Activated naive CD4-positive, alpha-beta T cell treated with anti-CD3 and anti-CD28 coated beads, Interleukin-2, amount 10 ng/mL, durations not matched to agents 7 days and 5 days (primary cell): Measurements from ENCODE around the gene GIGYF1.
"Not testable (repeated sequence)": the region's sequence is repeated elsewhere in the genome, so short reads cannot be mapped to it uniquely, and the experiment has no call there.

Source experiments
- CTCF ChIA-PET: fragments of 350-600 bp; sonication (Branson Sonifier 250); formaldehyde crosslinking; loops from one replicate; lab custom pipeline; 2021; ENCODE audit warnings: antibody characterized with exemption; lab: Charles Lee
- DNase-seq: peaks from one replicate; pipeline ENCODE4 v3.0.0-alpha.2; 2020
- H3K27ac Mint-ChIP-seq: one replicate; pipeline ENCODE4 v1.8.0; 2021; ENCODE audit warnings: mild to moderate bottlenecking, moderate library complexity, mixed read lengths
- H3K27me3 Mint-ChIP-seq: one replicate; pipeline ENCODE4 v1.8.0; 2021; ENCODE audit warnings: mild to moderate bottlenecking, mixed read lengths
- H3K36me3 Mint-ChIP-seq: one replicate; pipeline ENCODE4 v1.8.0; 2021; ENCODE audit warnings: mixed read lengths
- H3K4me1 Mint-ChIP-seq: one replicate; pipeline ENCODE4 v1.8.0; 2021; ENCODE audit warnings: mixed read lengths
- H3K4me3 Mint-ChIP-seq: one replicate; pipeline ENCODE4 v1.8.0; 2021; ENCODE audit warnings: mild to moderate bottlenecking, moderate library complexity, mixed read lengths
- H3K9me3 Mint-ChIP-seq: one replicate; pipeline ENCODE4 v1.8.0; 2021; ENCODE audit warnings: mixed read lengths

GIGYF1 gene

DNA sequence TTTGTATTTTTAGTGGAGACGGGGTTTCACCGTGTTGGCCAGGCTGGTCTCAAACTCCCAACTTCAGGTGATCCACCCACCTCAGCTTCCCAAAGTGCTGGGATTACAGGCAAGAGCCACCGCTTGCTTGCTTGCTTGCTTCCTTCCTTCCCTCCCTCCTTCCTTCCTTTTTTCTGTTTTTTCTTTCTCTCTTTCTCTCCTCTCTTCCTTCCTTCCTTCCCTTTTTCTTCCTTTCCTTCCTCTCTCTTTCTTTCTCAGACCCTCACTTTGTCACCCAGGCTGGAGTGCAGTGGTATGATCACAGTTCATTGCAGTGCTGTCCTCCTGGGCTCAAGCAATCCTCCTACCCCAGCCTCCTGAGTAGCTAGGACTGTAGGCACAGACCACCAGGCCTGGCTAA, 7.0 kb upstream of the GIGYF1 start:
- H3K36me3 Mint-ChIP-seq, H3K4me3 Mint-ChIP-seq, H3K27ac Mint-ChIP-seq, H3K4me1 Mint-ChIP-seq, H3K9me3 Mint-ChIP-seq, DNase-seq: not testable (repeated sequence)
- peaks cover 62% of the 10 kb centered on the region for H3K27me3 Mint-ChIP-seq
- CTCF ChIA-PET: interaction anchor here (2.9 kb wide), 1 partner anchor 9 kb away, joined by 12 read pairs; no protein-coding TSS in a partner anchor

DNA sequence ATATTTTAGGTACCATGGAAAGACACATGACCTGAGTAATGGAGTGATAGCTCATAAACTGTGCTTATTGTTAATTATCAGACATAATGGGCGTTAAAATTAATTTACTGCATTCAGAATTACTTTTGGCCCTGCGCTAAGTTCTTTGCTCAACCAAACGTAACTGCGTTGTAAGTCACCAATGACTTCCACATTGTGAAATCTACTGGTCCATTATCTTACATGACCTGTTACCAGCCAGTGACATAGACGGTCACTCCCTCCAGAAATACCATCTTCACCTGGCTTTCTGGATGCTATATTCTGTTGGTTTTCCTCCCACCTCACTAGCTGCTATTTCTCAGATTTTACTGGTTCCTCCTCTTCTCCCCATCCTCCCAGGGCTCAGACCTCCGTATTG, 5.0 kb upstream of the GIGYF1 start:
- Mint-ChIP-seq H3K9me3 (no peaks in the 10 kb centered on the region), H3K4me1 (peaks cover 10% of the 10 kb centered on the region), H3K4me3 (no peak overlapping the region), H3K27ac (no peak overlapping the region), H3K27me3 (peaks cover 71% of the 10 kb centered on the region), H3K36me3 (no peaks in the 10 kb centered on the region)
- DNase-seq: no peak
- CTCF ChIA-PET: no interaction called here

DNA sequence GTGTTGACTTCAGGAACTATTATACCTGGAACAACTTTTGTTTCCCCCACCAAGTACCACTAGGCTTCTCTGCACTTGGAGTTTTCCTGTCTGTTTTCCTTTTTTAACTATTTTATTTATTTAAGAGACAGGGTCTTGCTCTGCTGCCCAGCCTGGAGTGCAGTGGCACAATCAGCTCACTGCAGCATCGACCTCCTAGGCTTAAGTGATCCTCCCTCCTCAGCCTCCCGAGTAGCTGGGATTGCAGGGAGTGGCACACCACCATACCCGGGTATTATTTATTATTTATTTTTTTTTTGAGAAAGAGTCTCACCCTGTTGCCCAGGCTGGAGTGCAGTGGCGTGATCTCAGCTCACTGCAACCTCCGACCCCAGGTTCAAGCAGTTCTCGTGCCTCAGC, 2.1 kb upstream of the GIGYF1 start:
- Mint-ChIP-seq H3K27ac (no peak overlapping the region), H3K4me3 (no peak overlapping the region), H3K4me1 (peaks cover 29% of the 10 kb centered on the region), H3K36me3 (peaks cover 3% of the 10 kb centered on the region), H3K9me3 (no peaks in the 10 kb centered on the region), H3K27me3 (peaks cover 61% of the 10 kb centered on the region)
- DNase-seq: no peak
- CTCF ChIA-PET: interaction anchor here (1.2 to 3.1 kb wide), 2 partner anchors 9 to 213 kb away, joined by 3 to 27 read pairs; partner anchors contain the start of gene POP7

DNA sequence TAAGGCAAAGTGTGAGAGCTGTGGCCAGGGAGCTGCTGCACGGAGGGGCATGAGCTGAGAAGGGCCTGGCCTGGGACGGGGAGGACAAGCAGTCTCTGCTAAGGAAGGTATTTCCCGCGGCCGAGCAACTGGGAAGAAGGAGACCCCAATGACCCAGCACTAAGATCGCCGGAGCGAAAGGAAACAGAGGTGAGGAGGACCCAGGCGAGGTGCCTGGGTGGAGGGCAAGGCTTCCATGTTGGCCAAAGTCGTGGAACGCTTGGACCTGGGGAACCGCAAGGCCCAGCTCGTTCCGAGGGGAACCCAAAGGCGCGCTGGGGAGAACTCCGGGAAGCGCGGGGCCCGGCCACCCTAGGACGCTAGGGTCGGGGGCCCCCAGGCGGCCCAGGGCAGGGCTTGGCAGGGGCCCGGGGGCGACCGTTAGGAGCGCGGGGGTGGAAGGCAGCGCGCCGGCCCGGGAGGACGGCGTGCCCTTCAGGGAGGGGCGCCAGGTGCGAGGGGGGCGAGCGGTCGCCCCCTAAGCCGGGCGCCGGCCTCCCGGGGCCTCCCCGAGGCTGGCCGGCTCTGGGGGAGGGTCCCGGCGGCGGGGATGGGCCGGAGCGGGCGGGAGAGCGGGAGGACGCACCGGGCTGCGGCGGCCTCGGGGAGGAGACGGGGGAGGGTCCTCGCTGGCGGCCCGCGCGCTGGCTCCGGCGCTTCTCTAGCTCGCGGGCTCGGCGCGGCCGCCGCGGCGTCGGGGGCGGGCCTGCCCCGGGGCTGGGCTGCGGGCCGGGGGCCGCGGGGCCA, 545 bp downstream of the GIGYF1 start:
- peaks cover 32% of the 10 kb centered on the region for H3K4me1 Mint-ChIP-seq
- CTCF ChIA-PET: interaction anchor here (0.5 to 5.6 kb wide), 11 partner anchors 8 to 1364 kb away, joined by 3 to 38 read pairs (median 14); partner anchors contain the start of genes MOSPD3 and POP7

DNA sequence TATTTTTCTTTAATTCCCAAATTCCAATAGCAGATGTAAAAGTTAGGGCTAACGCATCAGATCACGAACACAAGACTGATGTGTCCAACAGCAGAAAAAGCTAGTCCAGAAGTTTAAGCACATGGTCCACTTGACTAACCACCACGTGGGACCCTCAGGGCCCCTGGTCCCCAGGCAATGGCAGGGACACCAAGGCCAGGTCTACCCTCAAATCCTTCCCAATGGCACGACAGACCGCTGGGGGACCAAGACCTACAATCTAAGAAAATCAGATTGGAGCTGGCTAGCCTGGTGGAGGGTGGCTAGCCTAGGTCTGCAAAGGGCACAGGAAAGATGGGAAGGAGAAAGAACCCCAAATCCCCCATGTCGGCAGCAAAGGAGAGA, 1.5 kb downstream of the GIGYF1 start:
- CTCF ChIA-PET: interaction anchor here (0.6 to 5.6 kb wide), 20 partner anchors 9 to 227 kb away, joined by 3 to 38 read pairs (median 6); partner anchors contain the start of genes FBXO24, MOSPD3 and POP7
- H3K9me3 Mint-ChIP-seq: no peaks in the 10 kb centered on the region
- H3K4me1 Mint-ChIP-seq: peaks cover 32% of the 10 kb centered on the region
- H3K27me3 Mint-ChIP-seq: peaks cover 29% of the 10 kb centered on the region
- H3K4me3 Mint-ChIP-seq: peak overlapping the region; percentile 92
- H3K36me3 Mint-ChIP-seq: peaks cover 10% of the 10 kb centered on the region
- H3K27ac Mint-ChIP-seq: peak overlapping the region; percentile 86
- no peak for DNase-seq

More for the DNA sequence above, 545 bp downstream of the GIGYF1 start:
- no peak for DNase-seq
- H3K27ac Mint-ChIP-seq: peak overlapping the region; percentile 86
- no peaks in the 10 kb centered on the region for H3K9me3 Mint-ChIP-seq
- peak overlapping the region; percentile 92 for H3K4me3 Mint-ChIP-seq
- H3K27me3 Mint-ChIP-seq: peaks cover 38% of the 10 kb centered on the region
- peaks cover 10% of the 10 kb centered on the region for H3K36me3 Mint-ChIP-seq

DNA sequence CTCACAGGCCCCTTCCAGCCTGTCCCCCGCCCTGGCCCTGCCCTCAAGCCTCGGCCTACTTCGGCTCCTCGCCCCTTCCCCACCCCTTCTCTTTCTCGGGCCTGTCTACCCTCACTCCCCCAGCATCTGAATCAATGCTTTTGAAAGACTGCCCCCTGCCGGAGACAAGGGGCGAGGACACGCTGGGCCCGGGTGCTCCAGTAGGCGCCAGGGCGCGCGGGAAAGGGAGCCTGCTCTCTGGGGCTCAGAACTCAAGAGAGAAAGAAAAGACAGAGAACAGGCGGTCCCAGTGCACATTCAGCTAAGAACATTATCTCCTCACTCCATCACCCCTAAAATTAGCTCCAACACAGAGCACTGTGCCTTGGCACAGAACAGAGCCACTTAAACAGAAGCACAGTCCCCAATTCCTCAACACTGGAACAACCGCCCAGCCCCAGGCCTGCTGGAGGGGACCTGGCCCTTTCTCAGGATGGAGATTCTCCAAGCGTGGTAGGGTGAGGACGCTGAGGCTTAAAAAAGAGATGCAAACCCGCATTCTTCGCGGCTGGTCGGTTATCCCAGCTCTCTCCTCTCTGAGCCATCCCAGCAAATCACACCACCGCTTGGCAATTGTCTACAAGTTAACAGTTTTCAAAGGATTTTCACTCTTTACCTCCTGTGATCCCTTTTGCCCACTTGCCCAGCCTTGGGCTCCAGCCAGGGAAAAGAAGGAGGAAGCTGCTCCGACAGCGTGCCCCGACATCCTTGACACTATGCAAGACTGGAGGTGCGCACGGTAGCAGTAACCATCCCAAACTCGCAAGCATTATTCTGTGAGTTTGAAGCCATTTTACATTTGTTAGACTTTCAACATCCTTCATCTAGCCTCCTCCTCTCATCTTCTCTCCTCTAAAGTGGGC, 2.1 kb downstream of the GIGYF1 start:
- peaks cover 22% of the 10 kb centered on the region for H3K27me3 Mint-ChIP-seq
- peak overlapping the region; percentile 92 for H3K4me3 Mint-ChIP-seq
- peaks cover 32% of the 10 kb centered on the region for H3K4me1 Mint-ChIP-seq
- peaks cover 10% of the 10 kb centered on the region for H3K36me3 Mint-ChIP-seq
- peak overlapping the region; percentile 49 for H3K27ac Mint-ChIP-seq
- CTCF ChIA-PET: interaction anchor here (0.6 to 5.6 kb wide), 28 partner anchors 10 to 255 kb away, joined by 3 to 38 read pairs (median 5); partner anchors contain the start of genes FBXO24, MOSPD3, POP7 and PPP1R35
- H3K9me3 Mint-ChIP-seq: no peaks in the 10 kb centered on the region
- DNase-seq: peak; percentile 90

DNA sequence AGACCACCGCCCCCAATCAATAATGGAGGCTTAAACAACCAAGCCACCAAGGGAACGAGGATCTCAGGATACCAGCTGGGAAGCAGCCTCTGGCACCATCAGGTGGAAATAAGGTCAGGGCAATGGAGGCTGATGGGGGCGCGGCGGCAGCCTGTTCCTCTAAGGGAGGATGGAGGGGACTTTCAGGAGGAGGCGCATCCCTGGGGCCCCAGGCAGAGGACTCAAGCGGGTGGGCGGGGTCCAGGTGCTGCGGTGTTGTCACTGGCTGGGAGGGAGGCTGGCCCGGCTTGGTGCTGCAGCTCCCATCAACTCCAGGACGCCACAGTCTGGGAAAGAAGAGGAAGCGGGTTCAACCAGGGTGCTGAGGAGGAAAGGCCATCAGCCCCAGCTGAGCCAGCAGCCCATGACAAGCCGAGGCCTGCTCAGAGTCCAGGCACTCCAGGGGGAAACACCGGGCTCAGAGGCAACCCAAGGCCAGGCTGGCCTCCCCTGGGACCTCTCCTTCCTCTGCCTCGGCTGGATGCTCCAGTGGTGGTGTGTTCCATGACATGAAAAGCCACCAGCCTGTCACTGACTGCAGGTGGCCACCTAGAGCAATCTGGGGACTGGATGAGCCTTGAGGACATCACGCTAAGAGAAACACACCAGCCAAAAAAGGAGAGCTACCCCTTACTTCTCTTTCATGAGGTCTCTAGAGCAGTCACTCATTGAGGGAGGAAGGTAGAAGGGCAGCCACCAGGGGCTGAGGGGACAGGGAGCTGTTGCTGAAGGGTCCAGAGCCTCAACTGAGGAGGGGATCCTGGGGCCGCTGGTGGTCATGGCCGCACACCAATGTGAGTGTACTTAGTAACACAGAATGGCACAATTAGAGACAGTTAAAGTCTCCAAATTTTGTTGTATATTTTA, 4.6 kb downstream of the GIGYF1 start:
- H3K27me3 Mint-ChIP-seq: no peaks in the 10 kb centered on the region
- no peaks in the 10 kb centered on the region for H3K9me3 Mint-ChIP-seq
- no peak overlapping the region for H3K27ac Mint-ChIP-seq
- DNase-seq: no peak
- H3K4me1 Mint-ChIP-seq: peaks cover 22% of the 10 kb centered on the region
- H3K4me3 Mint-ChIP-seq: no peak overlapping the region
- peaks cover 21% of the 10 kb centered on the region for H3K36me3 Mint-ChIP-seq
- CTCF ChIA-PET: interaction anchor here (0.7 to 5.6 kb wide), 7 partner anchors 8 to 85 kb away, joined by 3 to 38 read pairs (median 17); partner anchors contain the start of genes MOSPD3 and POP7

DNA sequence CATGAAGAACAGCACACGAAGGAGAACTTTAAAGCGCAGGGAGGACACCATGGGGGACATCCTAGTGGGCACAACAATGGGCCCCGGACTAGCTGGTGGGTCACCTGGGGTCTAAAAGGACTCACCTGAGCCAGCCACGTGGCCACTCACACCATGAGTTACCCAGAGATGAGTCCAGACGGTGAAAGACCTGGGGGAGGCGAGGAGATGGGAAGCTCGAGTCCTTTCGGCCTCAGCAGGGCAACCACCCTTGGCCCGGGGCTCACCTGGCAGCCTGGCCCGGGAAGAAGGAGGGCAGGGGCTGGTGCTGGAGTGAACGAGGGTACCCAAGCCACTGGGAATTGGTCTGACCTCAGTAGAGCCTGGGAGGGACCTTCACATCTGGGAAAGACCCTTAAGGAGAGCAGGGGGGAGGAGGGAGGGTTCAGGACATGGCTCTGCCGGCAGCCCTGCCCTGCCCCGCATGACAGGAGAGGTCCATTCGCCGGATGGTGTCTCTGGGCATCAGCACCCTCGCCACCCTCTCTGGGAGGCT, 5.7 kb downstream of the GIGYF1 start:
- Mint-ChIP-seq H3K27ac (peak overlapping the region; percentile 34), H3K27me3 (no peaks in the 10 kb centered on the region), H3K4me1 (peaks cover 22% of the 10 kb centered on the region), H3K36me3 (peaks cover 24% of the 10 kb centered on the region), H3K9me3 (no peaks in the 10 kb centered on the region), H3K4me3 (no peak overlapping the region)
- no peak for DNase-seq
- CTCF ChIA-PET: interaction anchor here (0.6 to 5.6 kb wide), 2 partner anchors 16 to 208 kb away, joined by 4 to 38 read pairs; partner anchors contain the start of gene POP7

DNA sequence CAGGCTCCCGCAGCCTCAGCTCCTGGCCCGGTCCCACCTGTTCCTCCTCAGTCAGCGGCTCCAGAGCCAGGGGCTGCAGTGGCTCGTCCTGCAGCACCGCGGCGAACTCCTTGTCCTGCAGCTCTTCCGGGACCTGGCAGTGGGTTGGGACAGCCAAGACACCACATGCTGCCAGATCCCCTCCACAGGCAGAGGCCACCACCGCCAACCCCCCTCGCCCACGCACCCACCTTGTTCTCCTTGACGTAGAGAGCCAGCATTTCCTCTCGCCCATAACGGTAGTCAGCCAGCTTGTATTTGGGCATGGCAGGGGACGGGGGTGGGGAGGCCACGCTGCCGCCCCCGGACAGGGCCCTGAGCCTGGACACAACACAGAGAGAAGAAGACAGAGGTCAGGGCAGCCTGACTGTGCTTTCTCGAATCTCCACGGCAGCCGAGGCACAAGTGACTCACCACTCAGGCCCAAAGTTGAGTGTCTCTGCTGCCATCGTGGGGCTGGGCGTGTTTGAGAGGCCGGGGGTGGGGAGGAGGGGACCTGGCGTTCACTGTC, 6.2 kb downstream of the GIGYF1 start:
- Mint-ChIP-seq H3K27ac (peak overlapping the region; percentile 42), H3K36me3 (peaks cover 26% of the 10 kb centered on the region)
- CTCF ChIA-PET: interaction anchor here (0.7 kb wide), 1 partner anchor 128 kb away, joined by 3 read pairs; no protein-coding TSS in a partner anchor

DNA sequence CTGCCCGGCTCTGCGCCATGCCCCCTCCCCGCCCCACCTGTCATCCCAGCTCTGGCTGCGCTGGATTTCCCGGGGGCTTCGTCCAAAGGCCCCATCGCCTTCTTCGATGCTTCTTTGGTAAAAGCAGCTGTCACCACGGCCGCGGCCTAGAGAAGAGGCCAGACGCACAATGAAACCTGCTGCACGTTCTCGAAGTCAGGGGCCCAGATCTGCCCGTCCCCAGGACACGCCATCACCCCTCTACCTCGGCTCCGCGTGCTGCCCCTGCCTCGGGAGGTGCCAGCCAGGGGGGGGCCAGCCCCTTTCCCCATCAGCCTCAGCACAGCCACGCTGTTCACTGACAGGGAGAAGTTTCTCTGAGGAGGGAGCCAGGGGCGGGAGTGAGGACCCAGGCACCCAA, 6.8 kb downstream of the GIGYF1 start:
- H3K4me3 Mint-ChIP-seq: no peak overlapping the region
- CTCF ChIA-PET: interaction anchor here (0.7 kb wide), 1 partner anchor 128 kb away, joined by 3 read pairs; no protein-coding TSS in a partner anchor
- H3K27me3 Mint-ChIP-seq: no peaks in the 10 kb centered on the region
- DNase-seq: no peak
- H3K9me3 Mint-ChIP-seq: no peaks in the 10 kb centered on the region
- H3K36me3 Mint-ChIP-seq: peaks cover 26% of the 10 kb centered on the region
- peaks cover 15% of the 10 kb centered on the region for H3K4me1 Mint-ChIP-seq
- H3K27ac Mint-ChIP-seq: no peak overlapping the region

More for the DNA sequence above, 6.2 kb downstream of the GIGYF1 start:
- DNase-seq: no peak
- Mint-ChIP-seq H3K4me3 (no peak overlapping the region), H3K27me3 (no peaks in the 10 kb centered on the region), H3K9me3 (no peaks in the 10 kb centered on the region), H3K4me1 (peaks cover 20% of the 10 kb centered on the region)

DNA sequence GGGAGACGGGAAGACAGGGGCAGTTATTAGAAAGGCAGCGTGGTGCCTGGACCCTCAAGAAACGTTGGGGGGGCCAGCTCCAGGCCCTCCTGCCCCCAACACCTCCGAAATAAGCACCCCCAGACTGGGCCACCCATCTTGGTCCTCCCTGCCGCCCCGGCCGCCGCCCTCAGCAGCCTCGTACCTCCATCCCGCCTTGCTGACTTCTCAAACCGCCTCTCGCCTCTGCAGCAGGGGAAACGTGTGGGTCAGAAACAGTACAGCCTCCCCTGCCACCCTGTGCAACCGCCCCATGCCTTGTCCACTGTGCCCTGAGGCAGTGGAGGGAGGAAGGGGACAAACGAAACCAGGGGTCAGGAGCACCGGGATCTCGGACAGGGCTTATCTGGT, 7.2 kb downstream of the GIGYF1 start:
- H3K27ac Mint-ChIP-seq: no peak overlapping the region
- CTCF ChIA-PET: no interaction called here
- H3K36me3 Mint-ChIP-seq: peaks cover 26% of the 10 kb centered on the region

DNA sequence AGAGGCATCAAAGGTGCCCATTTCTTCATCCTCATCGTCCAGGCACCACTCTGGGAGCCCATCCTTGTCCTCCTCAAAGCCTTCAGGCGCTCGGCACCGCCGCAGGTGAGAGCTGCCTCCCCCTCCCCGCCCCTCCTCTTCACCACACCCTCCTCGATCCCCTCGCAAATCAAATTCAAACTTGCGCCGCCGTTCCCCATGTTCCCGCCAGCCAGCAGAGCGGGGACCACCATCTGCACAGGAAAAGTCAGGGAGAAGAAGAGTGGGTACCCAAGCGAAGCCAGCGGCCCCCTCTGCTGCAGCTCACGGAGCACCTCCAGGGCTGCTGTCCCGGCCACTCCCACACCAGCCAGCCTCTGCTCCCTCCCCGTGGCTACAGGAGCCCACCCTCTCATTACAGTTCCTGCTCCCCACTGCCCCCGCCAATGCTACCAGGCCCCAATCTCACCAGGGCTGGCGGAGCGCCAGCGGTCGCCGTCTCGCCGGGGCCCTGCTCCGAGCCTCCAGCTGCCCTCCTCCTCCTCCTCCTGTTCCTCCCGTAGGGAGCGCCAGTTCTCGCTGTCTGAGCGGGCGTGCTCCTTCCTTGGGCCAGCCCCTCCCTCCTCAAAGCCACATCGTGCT, 7.7 kb downstream of the GIGYF1 start:
- Mint-ChIP-seq H3K27ac (no peak overlapping the region), H3K4me1 (peaks cover 11% of the 10 kb centered on the region), H3K36me3 (peaks cover 27% of the 10 kb centered on the region), H3K9me3 (no peaks in the 10 kb centered on the region), H3K4me3 (no peak overlapping the region), H3K27me3 (no peaks in the 10 kb centered on the region)
- DNase-seq: no peak
- CTCF ChIA-PET: no interaction called here

More for the DNA sequence above, 7.2 kb downstream of the GIGYF1 start:
- Mint-ChIP-seq H3K9me3 (no peaks in the 10 kb centered on the region), H3K4me1 (peaks cover 10% of the 10 kb centered on the region), H3K27me3 (no peaks in the 10 kb centered on the region), H3K4me3 (no peak overlapping the region)
- DNase-seq: no peak
